Activated CD8-positive, alpha-beta T cell treated with anti-CD3 and anti-CD28 coated beads for 36 hours (primary cell): Measurements from ENCODE around the gene SLC19A1. TPM values are rescaled to one million over a fixed set of nuclear protein-coding genes. Genes with fewer than 3 reads are reported as not detected.

Source experiments
- ATAC-seq: fragments of 200-7000 bp; cut with Tn5 transposase; one replicate; pipeline ENCODE4 v1.10.0; 2021; ENCODE audit warnings: mild to moderate bottlenecking, moderate library complexity
- CTCF ChIA-PET: fragments of 350-600 bp; sonication (Branson Sonifier 250); formaldehyde crosslinking; loops from one replicate; lab custom pipeline; 2021; ENCODE audit warnings: antibody characterized with exemption; lab: Charles Lee
- POLR2A ChIA-PET: fragments of 350-600 bp; sonication (Branson Sonifier 250); formaldehyde crosslinking; loops from one replicate; lab custom pipeline; 2021; ENCODE audit warnings: antibody characterized with exemption; lab: Charles Lee
- DNase-seq: peaks from one replicate; pipeline ENCODE4 v3.0.0-alpha.2; 2020
- H3K27ac Mint-ChIP-seq: one replicate; pipeline ENCODE4 v1.8.0; 2021; ENCODE audit warnings: mild to moderate bottlenecking, mixed read lengths
- H3K27me3 Mint-ChIP-seq: one replicate; pipeline ENCODE4 v1.8.0; 2021; ENCODE audit warnings: mixed read lengths
- H3K36me3 Mint-ChIP-seq: one replicate; pipeline ENCODE4 v1.8.0; 2021; ENCODE audit warnings: low read depth, mixed read lengths
- H3K4me1 Mint-ChIP-seq: one replicate; pipeline ENCODE4 v1.8.0; 2021; ENCODE audit warnings: low read depth, mixed read lengths
- H3K4me3 Mint-ChIP-seq: one replicate; pipeline ENCODE4 v1.8.0; 2021; ENCODE audit warnings: mild to moderate bottlenecking, moderate library complexity, mixed read lengths
- H3K9me3 Mint-ChIP-seq: one replicate; pipeline ENCODE4 v1.8.0; 2021; ENCODE audit warnings: mixed read lengths
- intact Hi-C: fragments of 100-400 bp; cut with micrococcal nuclease; formaldehyde crosslinking; loops from one replicate; pipeline ENCODE4 v1.10.0; 2022
- total RNA-seq, 2 experiments: library from RNA; stranded (reverse); gene quantifications; one replicate each; pipeline ENCODE4 v1.2.3, GENCODE V29; 2021
- TF ChIP-seq, protein P1 (sequence below): fragments of 200-600 bp; IDR thresholded peaks from one replicate; pipeline ENCODE4 v1.8.0; 2022; ENCODE audit warnings: antibody characterized with exemption, mild to moderate bottlenecking

SLC19A1 gene
- total RNA-seq, 2 experiments from 2014 or later = 40.1 to 46.1 TPM

DNA sequence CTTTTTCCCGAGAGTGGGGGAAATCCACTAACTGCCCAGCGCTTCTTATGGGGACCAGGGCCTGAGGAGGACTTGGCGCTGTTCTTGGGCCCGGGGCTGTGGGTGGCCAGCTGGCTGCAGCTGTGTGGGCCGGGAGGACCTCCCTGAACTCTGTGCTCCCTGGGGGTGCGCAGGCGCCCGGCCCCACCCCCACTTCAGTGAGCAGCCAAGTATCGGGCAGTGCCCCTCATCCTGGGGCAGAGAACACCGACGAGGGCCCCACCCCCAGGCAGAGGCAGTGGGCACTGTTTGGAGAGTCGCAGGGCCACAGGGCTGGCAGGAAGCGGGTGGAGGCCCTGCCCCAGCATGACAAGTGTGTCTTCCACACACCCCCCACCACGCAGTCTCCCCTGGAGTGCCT lies 32.5 kb upstream of the SLC19A1 start:
- intact Hi-C loops = no loop called here
- no peaks in the 10 kb centered on the region for H3K9me3 Mint-ChIP-seq
- peaks cover 3% of the 10 kb centered on the region for H3K4me1 Mint-ChIP-seq
- DNase-seq (no peak), ATAC-seq (no peak)
- no peak overlapping the region for H3K4me3 Mint-ChIP-seq
- H3K27me3 Mint-ChIP-seq = no peaks in the 10 kb centered on the region
- H3K36me3 Mint-ChIP-seq = no peaks in the 10 kb centered on the region
- TF ChIP-seq, protein P1, sequence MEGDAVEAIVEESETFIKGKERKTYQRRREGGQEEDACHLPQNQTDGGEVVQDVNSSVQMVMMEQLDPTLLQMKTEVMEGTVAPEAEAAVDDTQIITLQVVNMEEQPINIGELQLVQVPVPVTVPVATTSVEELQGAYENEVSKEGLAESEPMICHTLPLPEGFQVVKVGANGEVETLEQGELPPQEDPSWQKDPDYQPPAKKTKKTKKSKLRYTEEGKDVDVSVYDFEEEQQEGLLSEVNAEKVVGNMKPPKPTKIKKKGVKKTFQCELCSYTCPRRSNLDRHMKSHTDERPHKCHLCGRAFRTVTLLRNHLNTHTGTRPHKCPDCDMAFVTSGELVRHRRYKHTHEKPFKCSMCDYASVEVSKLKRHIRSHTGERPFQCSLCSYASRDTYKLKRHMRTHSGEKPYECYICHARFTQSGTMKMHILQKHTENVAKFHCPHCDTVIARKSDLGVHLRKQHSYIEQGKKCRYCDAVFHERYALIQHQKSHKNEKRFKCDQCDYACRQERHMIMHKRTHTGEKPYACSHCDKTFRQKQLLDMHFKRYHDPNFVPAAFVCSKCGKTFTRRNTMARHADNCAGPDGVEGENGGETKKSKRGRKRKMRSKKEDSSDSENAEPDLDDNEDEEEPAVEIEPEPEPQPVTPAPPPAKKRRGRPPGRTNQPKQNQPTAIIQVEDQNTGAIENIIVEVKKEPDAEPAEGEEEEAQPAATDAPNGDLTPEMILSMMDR = no peak
- CTCF ChIA-PET = interaction anchor here (1.4 kb wide), 1 partner anchor 21 kb away, joined by 3 read pairs; no protein-coding TSS in a partner anchor
- POLR2A ChIA-PET = no interaction called here
- no peak overlapping the region for H3K27ac Mint-ChIP-seq

DNA sequence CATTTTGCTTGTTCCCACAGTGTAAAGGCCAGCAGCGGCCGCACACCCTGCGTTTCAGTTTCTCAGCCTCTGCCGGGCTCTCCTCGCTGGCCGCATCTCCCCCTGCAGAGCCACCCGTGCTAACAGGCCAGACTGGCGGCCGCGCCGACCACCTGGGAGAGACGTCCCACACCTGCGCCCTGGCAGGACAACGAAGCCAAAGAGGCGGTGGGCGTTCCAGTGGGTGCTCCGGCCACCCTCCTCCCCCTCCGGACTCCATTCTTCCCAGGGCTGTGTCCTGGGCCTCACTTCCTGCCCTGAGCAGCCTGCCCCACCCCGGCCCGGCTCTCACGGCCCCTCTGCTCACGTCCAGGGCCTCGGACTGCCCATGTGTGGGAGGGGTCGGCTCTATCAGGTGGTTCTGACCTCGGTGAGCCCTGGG lies 31.9 kb upstream of the SLC19A1 start:
- ATAC-seq (no peak), DNase-seq (no peak)
- TF ChIP-seq, protein P1 = no peak
- H3K9me3 Mint-ChIP-seq = no peaks in the 10 kb centered on the region
- H3K27me3 Mint-ChIP-seq = no peaks in the 10 kb centered on the region
- no peak overlapping the region for H3K4me3 Mint-ChIP-seq
- intact Hi-C loops = no loop called here
- H3K36me3 Mint-ChIP-seq = no peaks in the 10 kb centered on the region
- peaks cover 3% of the 10 kb centered on the region for H3K4me1 Mint-ChIP-seq
- CTCF ChIA-PET = no interaction called here
- POLR2A ChIA-PET = no interaction called here
- no peak overlapping the region for H3K27ac Mint-ChIP-seq

DNA sequence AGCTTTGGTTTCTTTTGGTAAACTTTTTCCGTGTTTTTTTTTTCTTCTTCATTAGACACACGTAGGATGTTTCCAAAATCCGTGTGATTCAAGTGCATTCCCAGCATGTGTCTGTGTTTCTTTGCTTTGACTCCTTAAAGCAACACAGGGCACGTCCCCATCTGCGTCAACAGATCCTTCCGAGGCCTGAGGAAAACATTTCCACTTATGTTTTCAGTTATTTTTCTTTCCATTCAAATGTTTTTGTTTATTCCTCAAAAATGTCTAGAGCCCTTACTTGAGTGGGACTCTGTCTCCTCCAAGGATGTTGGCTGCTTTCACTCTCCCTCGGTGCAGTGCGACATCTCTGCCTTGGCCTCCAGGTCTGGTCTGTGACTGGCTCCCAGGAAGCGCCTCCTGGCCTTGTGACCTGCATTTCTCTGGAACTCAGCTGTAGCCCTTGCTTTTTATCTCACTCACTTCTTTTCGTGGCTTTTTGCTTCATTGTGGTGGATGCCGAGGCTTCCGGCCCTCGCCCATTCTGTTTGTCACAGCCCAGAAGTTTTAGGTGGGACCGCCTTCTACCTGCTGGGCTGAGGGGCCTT lies 31.3 kb upstream of the SLC19A1 start:
- no peak for DNase-seq
- no peak overlapping the region for H3K27ac Mint-ChIP-seq
- H3K27me3 Mint-ChIP-seq = no peaks in the 10 kb centered on the region
- H3K4me1 Mint-ChIP-seq = peaks cover 3% of the 10 kb centered on the region
- ATAC-seq = no peak
- TF ChIP-seq, protein P1 = no peak
- ChIA-PET CTCF (interaction anchor here (1.1 kb wide), 1 partner anchor 11 kb away, joined by 3 read pairs; no protein-coding TSS in a partner anchor), POLR2A (no interaction called here)
- intact Hi-C loops = no loop called here
- H3K36me3 Mint-ChIP-seq = no peaks in the 10 kb centered on the region
- H3K9me3 Mint-ChIP-seq = no peaks in the 10 kb centered on the region
- no peak overlapping the region for H3K4me3 Mint-ChIP-seq

DNA sequence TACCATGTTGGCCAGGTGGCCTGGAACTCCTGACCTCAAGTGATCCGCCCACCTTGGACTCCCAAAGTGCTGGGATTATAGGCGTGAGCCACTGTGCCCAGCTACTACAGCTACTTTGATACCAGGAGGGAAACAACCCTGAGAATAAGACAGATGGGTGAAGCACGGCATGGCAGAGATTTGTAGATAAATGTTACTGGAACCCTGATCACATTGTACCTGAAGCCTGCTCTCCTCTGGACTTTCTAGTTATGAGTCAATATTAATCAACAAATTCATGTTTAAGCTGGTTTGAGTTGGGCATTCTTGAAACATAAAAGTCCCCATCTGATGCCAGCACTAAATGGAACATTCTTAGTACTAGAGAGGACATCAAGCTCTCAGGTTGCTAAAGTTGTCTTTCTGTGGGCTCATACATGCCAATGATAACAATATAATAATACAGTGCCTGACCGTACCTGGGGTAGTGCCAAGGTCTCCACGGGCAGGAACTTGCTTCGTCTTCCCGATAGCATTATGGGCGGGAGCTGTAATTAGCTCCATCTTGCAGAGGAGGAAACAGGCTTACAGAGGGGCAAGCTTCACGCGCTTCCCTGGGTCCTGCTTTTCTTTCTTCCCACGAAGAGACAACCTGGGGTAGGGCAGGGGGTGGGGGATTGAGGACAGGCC lies 30.7 kb upstream of the SLC19A1 start:
- CTCF ChIA-PET = interaction anchor here (1.1 to 1.4 kb wide), 2 partner anchors 12 kb away, joined by 3 read pairs; no protein-coding TSS in a partner anchor
- no peaks in the 10 kb centered on the region for H3K9me3 Mint-ChIP-seq
- TF ChIP-seq, protein P1 = no peak
- no peak overlapping the region for H3K27ac Mint-ChIP-seq
- intact Hi-C loops = no loop called here
- peaks cover 3% of the 10 kb centered on the region for H3K4me1 Mint-ChIP-seq
- DNase-seq (no peak), ATAC-seq (no peak)
- no peak overlapping the region for H3K4me3 Mint-ChIP-seq
- H3K36me3 Mint-ChIP-seq = no peaks in the 10 kb centered on the region
- H3K27me3 Mint-ChIP-seq = no peaks in the 10 kb centered on the region
- POLR2A ChIA-PET = no interaction called here

DNA sequence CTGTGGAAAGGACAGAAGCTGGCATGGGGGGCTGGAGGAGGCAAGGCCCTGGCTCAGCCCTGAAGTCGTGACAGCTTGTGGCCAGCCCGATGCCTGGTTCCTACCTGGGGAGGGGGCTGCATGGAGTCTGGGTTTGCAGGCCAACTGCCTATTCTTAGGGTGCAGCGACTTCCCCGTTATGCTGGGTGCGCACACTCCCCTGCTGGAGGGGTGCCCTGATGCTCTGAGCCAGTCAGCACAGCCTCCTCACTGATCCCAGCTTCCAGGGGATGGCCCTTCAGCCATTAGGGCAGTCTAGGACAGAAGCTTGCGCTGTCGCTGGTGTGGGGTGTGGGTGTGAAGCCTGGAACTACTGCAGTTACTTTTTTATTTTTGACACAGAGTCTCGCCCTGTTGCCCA lies 30.0 kb upstream of the SLC19A1 start:
- POLR2A ChIA-PET = interaction anchor here (0.7 kb wide), 1 partner anchor 68 kb away, joined by 4 read pairs; no protein-coding TSS in a partner anchor
- CTCF ChIA-PET = interaction anchor here (1.4 kb wide), 1 partner anchor 11 kb away, joined by 3 read pairs; no protein-coding TSS in a partner anchor
- intact Hi-C loops = no loop called here
- Mint-ChIP-seq H3K9me3 (no peaks in the 10 kb centered on the region), H3K4me3 (no peak overlapping the region), H3K27ac (no peak overlapping the region), H3K4me1 (peaks cover 3% of the 10 kb centered on the region), H3K27me3 (no peaks in the 10 kb centered on the region), H3K36me3 (no peaks in the 10 kb centered on the region)
- no peak for ATAC-seq
- DNase-seq = no peak
- TF ChIP-seq, protein P1 = no peak
